K562 (cell line): ENCODE results near the gene KRTAP29-1. TPM values are rescaled to one million over a fixed set of nuclear protein-coding genes. Genes with fewer than 3 reads are reported as not detected.

ENCODE experiments used
- ATAC-seq: fragments of 200-7000 bp; cut with Tn5 transposase; 3 replicates; pipeline ENCODE4 v1.9.1; 2020; ENCODE audit warnings: moderate library complexity
- Bru-seq: library from RNA; stranded (reverse); fragments of 400-500 nt; gene quantifications from one replicate; lab custom pipeline; 2021; lab: Mats Ljungman, UMichigan
- BruChase-seq, 2 experiments: library from RNA; stranded (reverse); fragments of 400-500 nt; gene quantifications; one replicate each; lab custom pipeline; 2021; lab: Mats Ljungman, UMichigan
- BruUV-seq: library from RNA; stranded (reverse); fragments of 400-500 nt; replicated peaks from 2 replicates; lab custom pipeline; 2021; lab: Mats Ljungman, UMichigan
- CTCF ChIA-PET: fragments of 300-600 bp; formaldehyde crosslinking; extraction: SDS; loops from one replicate; lab custom pipeline; 2021; ENCODE audit warnings: low intra/inter-chr PET ratio; lab: Yijun Ruan, JAX
- POLR2A ChIA-PET: fragments of 300-600, 350-650 bp; sonication (Branson Sonifier 250); formaldehyde crosslinking; extraction: SDS; loops from one replicate; lab custom pipeline; 2021; ENCODE audit warnings: antibody characterized with exemption, inconsistent platforms; lab: Yijun Ruan, JAX
- DNase-seq, 4 experiments: peaks; one replicate each; pipeline versions ENCODE4 v3.0.0 to v3.0.0-alpha.2; 2011 to 2018; ENCODE audit warnings: low spot score in 3 of 4, mixed read lengths in 3 of 4; ENCODE audit errors: extremely low read depth in 1 of 4
- FAIRE-seq: peaks from 2 replicates; lab custom pipeline; 2011; peaks lifted over from hg19 to GRCh38; lab: Jason Lieb, UNC
- H2AFZ ChIP-seq: 2 replicates; pipeline ENCODE4 v1.6.0; 2011; ENCODE audit warnings: low read depth, low read length, control low read depth, inconsistent platforms
- H3K27ac ChIP-seq: fragments of 200-600 bp; 3 replicates; pipeline ENCODE4 v1.8.0; 2011; ENCODE audit warnings: low read depth, mild to moderate bottlenecking, control low read depth, inconsistent platforms, low read length, moderate library complexity, mixed read lengths; ENCODE audit errors: extremely low read depth
- H3K27me3 ChIP-seq, 2 experiments: fragments of 300-600 bp in 1 of 2; 2 replicates in 1 of 2; 3 replicates in 1 of 2; pipeline versions ENCODE4 v1.6.0 to v1.8.0; 2011; ENCODE audit warnings: inconsistent platforms in 2 of 2, low read length in 2 of 2, mild to moderate bottlenecking in 1 of 2, mixed read lengths in 1 of 2, moderate library complexity in 1 of 2; ENCODE audit not compliant: control insufficient read depth in 2 of 2, insufficient read depth in 2 of 2
- H3K36me3 ChIP-seq: fragments of 300-600 bp; 3 replicates; pipeline ENCODE4 v1.8.0; 2011; ENCODE audit warnings: mild to moderate bottlenecking, low read length, inconsistent platforms; ENCODE audit not compliant: control insufficient read depth, insufficient read depth
- H3K4me1 ChIP-seq, 2 experiments: fragments of 200-600 bp in 1 of 2; replicated peaks in 1 of 2; 2 replicates in 1 of 2; 3 replicates in 1 of 2; pipeline versions ENCODE4 v1.5.1 to v1.8.0; 2011; ENCODE audit warnings: inconsistent platforms in 2 of 2, low read length in 2 of 2, mild to moderate bottlenecking in 1 of 2, mixed read lengths in 1 of 2, moderate library complexity in 1 of 2; ENCODE audit not compliant: control insufficient read depth in 2 of 2, insufficient read depth in 2 of 2
- H3K4me2 ChIP-seq: 2 replicates; pipeline ENCODE4 v1.6.1; 2011; ENCODE audit warnings: low read length, control low read depth, inconsistent platforms, mixed read lengths; ENCODE audit not compliant: insufficient read depth
- H3K4me3 ChIP-seq: fragments of 200-600 bp; sonication (generic), shearing (Covaris generic); 2 replicates; pipeline ENCODE4 v1.5.1; 2016; ENCODE audit warnings: control low read depth, inconsistent platforms
- H3K79me2 ChIP-seq: fragments of 200-600 bp; 3 replicates; pipeline ENCODE4 v1.8.0; 2011; ENCODE audit warnings: low read length, inconsistent platforms; ENCODE audit not compliant: control insufficient read depth, insufficient read depth
- H3K9ac ChIP-seq, 2 experiments: 2 replicates each; pipeline versions ENCODE4 v1.6.0 to v1.6.1; 2011; ENCODE audit warnings: low read depth in 2 of 2, low read length in 2 of 2, control low read depth in 1 of 2, inconsistent platforms in 1 of 2, mild to moderate bottlenecking in 1 of 2, mixed read lengths in 1 of 2; ENCODE audit not compliant: insufficient read depth in 1 of 2
- H3K9me1 ChIP-seq: one replicate; pipeline ENCODE4 v1.6.0; 2011; ENCODE audit warnings: inconsistent platforms, mild to moderate bottlenecking, low read length, moderate library complexity; ENCODE audit not compliant: control insufficient read depth, insufficient read depth
- H3K9me3 ChIP-seq: replicated peaks from 2 replicates; pipeline ENCODE4 v1.5.1; 2011; ENCODE audit warnings: low read depth, low read length, inconsistent platforms; ENCODE audit not compliant: control insufficient read depth, insufficient read depth
- H4K20me1 ChIP-seq: replicated peaks from 2 replicates; pipeline ENCODE4 v1.6.1; 2011; ENCODE audit warnings: low read length, inconsistent platforms, mixed read lengths; ENCODE audit not compliant: control insufficient read depth, insufficient read depth
- CBX3 ChIP-seq, 2 experiments: IDR thresholded peaks; 1 replicate in 1 of 2; 2 replicates in 1 of 2; pipeline ENCODE4 v1.6.1; 2012; ENCODE audit warnings: inconsistent platforms in 2 of 2, low read length in 2 of 2, borderline replicate concordance in 1 of 2, control low read depth in 1 of 2
- FOXK1 ChIP-seq: sonication (generic); formaldehyde crosslinking; IDR thresholded peaks from 2 replicates; pipeline ENCODE4 v1.8.0; 2022; ENCODE audit warnings: missing genetic modification reagents, mild to moderate bottlenecking, borderline replicate concordance
- GATA2 ChIP-seq: sonication (generic); formaldehyde crosslinking; IDR thresholded peaks from 2 replicates; pipeline ENCODE4 v1.4.0; 2020; ENCODE audit warnings: mild to moderate bottlenecking, missing genetic modification reagents
- SREBF1 ChIP-seq: fragments of 150-350 bp; IDR thresholded peaks from 2 replicates; pipeline ENCODE4 v1.6.1; 2014; ENCODE audit warnings: antibody characterized with exemption, low read depth, low read length, borderline replicate concordance
- WGBS: fragments of 100-300 bp; shearing (Covaris generic); methylation state at CpG from one replicate; pipeline ENCODE4 v1.1.6; 2016; ENCODE audit warnings: low coverage, mixed read lengths; ENCODE audit not compliant: insufficient coverage; ENCODE audit errors: missing lambda C conversion rate; 5-methylcytosine and 5-hydroxymethylcytosine counted together
- in situ Hi-C: fragments of 300-500 bp; cut with MboI; formaldehyde crosslinking; loops from 4 replicates; pipeline ENCODE4 v1.15.0; 2018; ENCODE audit warnings: inconsistent platforms, mixed read lengths
- intact Hi-C: fragments of 100-400 bp; cut with micrococcal nuclease; formaldehyde crosslinking; loops from 2 replicates; pipeline ENCODE4 v1.14.2; 2022
- long read RNA-seq, 3 experiments: library from polyadenylated mRNA in 2 of 3; library from RNA in 1 of 3; unstranded in 2 of 3; stranded (forward) in 1 of 3; transcript quantifications; one replicate each; pipeline ENCODE4 v2.0.0, GENCODE V29; 2019 to 2022
- polyA minus RNA-seq, 3 experiments: library from RNA; depleted of rRNA, polyadenylated mRNA; stranded (reverse); fragments of >200 nt; gene quantifications; 2 replicates each; pipeline ENCODE4 v1.2.3, GENCODE V29; 2011
- polyA plus RNA-seq, 8 experiments: library from polyadenylated mRNA; depleted of rRNA in 4 of 8; stranded (reverse) in 5 of 8; unstranded in 3 of 8; fragments of >200 nt; fragmentation: Nextera tagmentation in 2 of 8; fragmentation: Illumina TruSeq in 1 of 8; extraction: Ambion mirVana in 2 of 8; extraction: Trizol in 1 of 8; gene quantifications; 2 replicates each; pipeline versions ENCODE4 v1.2.1 to v1.2.3, GENCODE V29; 2011 to 2014; ENCODE audit warnings: inconsistent platforms in 1 of 8, missing spikeins in 1 of 8
- total RNA-seq, 7 experiments: library from RNA; depleted of rRNA in 6 of 7; stranded (reverse); fragments of >200 nt in 6 of 7; fragmentation: Illumina TruSeq in 2 of 7; extraction: Trizol in 2 of 7; gene quantifications; 2 replicates each; pipeline versions ENCODE4 v1.2.1 to v1.2.3, GENCODE V29; 2011 to 2021; ENCODE audit warnings: low replicate concordance in 1 of 7
- TF ChIP-seq, protein P1 (sequence below): fragments of 450-650 bp; formaldehyde crosslinking; IDR thresholded peaks from 2 replicates; pipeline ENCODE4 v1.4.0; 2022; ENCODE audit warnings: mild to moderate bottlenecking, moderate library complexity
- TF ChIP-seq, protein P2 (sequence below): sonication (generic); formaldehyde crosslinking; IDR thresholded peaks from 2 replicates; pipeline ENCODE4 v1.8.1; 2023; ENCODE audit warnings: mild to moderate bottlenecking, missing genetic modification reagents

The KRTAP29-1 gene, protein sequence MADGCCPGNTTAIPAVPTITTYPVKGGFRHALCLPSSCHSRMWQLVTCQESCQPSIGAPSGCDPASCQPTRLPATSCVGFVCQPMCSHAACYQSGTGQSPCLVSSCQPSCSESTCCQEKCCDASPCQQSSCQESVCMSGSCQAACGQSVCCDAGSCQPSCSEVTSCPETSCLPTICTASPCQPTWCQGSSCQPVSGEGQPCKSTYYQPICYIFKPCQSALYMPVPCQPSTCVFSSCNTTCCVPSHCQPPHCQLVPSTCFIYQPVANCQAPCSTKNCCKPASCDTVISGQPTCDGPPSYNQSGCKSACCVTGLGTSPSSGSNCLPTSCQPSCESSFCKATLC
- total RNA-seq (2011; cell fraction: chromatin; rRNA removed; ENCODE audit: low replicate concordance): not detected in 2 replicates
- not detected in 2 replicates for total RNA-seq (2011; cell fraction: nucleolus; rRNA removed)
- total RNA-seq (2011; cell fraction: nucleoplasm; rRNA removed): not detected in 2 replicates
- total RNA-seq (2014; rRNA removed) (not detected in 2 replicates), total RNA-seq (2014; rRNA removed; fragmentation: Illumina TruSeq; extraction: Trizol) (not detected in 2 replicates), total RNA-seq (2015; rRNA removed; fragmentation: Illumina TruSeq; extraction: Trizol) (not detected in 2 replicates), total RNA-seq (2021) (not detected in 2 replicates), polyA plus RNA-seq (2011; rRNA removed) (not detected in 2 replicates), polyA plus RNA-seq (2014; fragmentation: Illumina TruSeq; extraction: Trizol) (not detected in 2 replicates), polyA plus RNA-seq (2014; fragmentation: Nextera tagmentation; extraction: Ambion mirVana) (not detected), polyA plus RNA-seq (2014; rRNA removed) (not detected in 2 replicates), polyA minus RNA-seq (2011; rRNA and poly(A)+ RNA removed) (not detected in 2 replicates), Bru-seq, nascent RNA (not detected), BruChase-seq, experiment 1, labeled RNA remaining after a 2-hour chase (not detected), BruChase-seq, experiment 2, labeled RNA remaining after a 6-hour chase (not detected)
- not detected in 2 replicates for polyA plus RNA-seq (2011; cell fraction: cytosol; rRNA removed)
- not detected in 2 replicates for polyA plus RNA-seq (2011; cell fraction: nucleus; rRNA removed)
- polyA plus RNA-seq (2012): not detected in 2 replicates
- not detected in 2 replicates for polyA minus RNA-seq (2011; cell fraction: cytosol; rRNA and poly(A)+ RNA removed)
- not detected in 2 replicates for polyA minus RNA-seq (2011; cell fraction: nucleus; rRNA and poly(A)+ RNA removed)
- long read RNA-seq, experiment 1: 0 reads
- long read RNA-seq, experiment 2: 0 reads
- long read RNA-seq, experiment 3: 0 reads

DNA sequence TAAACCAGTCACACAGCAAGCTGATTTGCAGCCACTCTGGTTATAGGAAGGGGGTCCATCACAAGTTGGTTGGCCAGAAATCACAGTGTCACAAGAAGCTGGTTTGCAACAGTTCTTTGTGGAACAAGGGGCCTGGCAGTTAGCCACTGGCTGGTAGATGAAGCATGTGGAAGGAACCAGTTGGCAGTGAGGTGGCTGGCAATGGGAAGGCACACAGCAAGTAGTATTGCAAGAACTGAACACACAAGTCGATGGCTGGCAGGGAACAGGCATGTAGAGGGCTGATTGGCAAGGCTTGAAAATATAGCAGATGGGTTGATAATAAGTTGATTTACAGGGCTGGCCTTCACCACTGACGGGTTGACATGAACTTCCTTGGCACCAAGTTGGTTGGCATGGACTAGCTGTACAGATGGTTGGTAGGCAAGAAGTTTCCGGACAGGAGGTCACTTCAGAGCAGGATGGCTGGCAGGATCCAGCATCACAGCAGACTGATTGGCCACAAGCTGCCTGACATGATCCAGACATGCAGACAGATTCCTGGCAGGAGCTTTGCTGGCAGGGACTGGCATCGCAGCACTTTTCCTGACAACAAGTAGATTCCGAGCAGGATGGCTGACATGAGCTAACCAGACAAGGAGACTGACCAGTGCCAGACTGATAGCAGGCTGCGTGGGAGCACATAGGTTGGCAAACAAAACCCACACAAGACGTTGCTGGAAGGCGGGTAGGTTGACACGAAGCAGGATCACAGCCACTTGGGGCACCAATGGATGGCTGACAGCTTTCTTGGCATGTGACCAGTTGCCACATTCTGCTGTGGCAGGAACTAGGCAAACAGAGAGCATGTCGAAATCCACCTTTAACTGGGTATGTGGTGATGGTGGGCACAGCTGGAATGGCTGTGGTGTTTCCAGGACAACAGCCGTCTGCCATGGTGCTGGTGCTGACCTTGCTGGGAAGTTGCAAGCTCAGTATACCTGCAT, at the start of gene KRTAP29-1:
Gene KRTAP29-1, minus strand, starts transcription at position 936 of the 986 bp plus-strand sequence. Its CDS starts 0 bp downstream, at position 936.
- Histone ChIP-seq H4K20me1 (no peaks in the 10 kb centered on the region), H3K27me3 (peaks cover 3 to 28% of the 10 kb centered on the region in 2 experiments; a peak in 3 of 5 replicates), H3K36me3 (no peaks in the 10 kb centered on the region), H3K79me2 (no peaks in the 10 kb centered on the region), H3K9me3 (no peaks in the 10 kb centered on the region), H3K4me3 (no peak within 1 kb of the TSS), H2AFZ (no peak within 1 kb of the TSS), H3K4me1 (no peaks in the 10 kb centered on the region), H3K9ac (no peak within 1 kb of the TSS), H3K27ac (no peak within 1 kb of the TSS), H3K4me2 (no peak within 1 kb of the TSS), H3K9me1 (no peaks in the 10 kb centered on the region)
- ATAC-seq (no peak), FAIRE-seq (no peak), DNase-seq (no peak)
- in situ Hi-C loops (no loop called here), intact Hi-C loops (no loop called here)
- WGBS: under 1% methylated on average over 11 of the region's 11 CpGs
- POLR2A ChIA-PET: interaction anchor here (0.6 kb wide), 1 partner anchor 637 kb away, joined by 3 read pairs; the partner anchor contains the start of gene KRT222
- CTCF ChIA-PET: no interaction called here
- BruUV-seq: no TSS peak
- TF ChIP-seq SREBF1: no peak
- no peak for TF ChIP-seq FOXK1
- TF ChIP-seq GATA2: no peak
- TF ChIP-seq, protein P1, sequence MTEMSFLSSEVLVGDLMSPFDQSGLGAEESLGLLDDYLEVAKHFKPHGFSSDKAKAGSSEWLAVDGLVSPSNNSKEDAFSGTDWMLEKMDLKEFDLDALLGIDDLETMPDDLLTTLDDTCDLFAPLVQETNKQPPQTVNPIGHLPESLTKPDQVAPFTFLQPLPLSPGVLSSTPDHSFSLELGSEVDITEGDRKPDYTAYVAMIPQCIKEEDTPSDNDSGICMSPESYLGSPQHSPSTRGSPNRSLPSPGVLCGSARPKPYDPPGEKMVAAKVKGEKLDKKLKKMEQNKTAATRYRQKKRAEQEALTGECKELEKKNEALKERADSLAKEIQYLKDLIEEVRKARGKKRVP (CRISPR knock-in tag): no peak
- TF ChIP-seq, protein P2, sequence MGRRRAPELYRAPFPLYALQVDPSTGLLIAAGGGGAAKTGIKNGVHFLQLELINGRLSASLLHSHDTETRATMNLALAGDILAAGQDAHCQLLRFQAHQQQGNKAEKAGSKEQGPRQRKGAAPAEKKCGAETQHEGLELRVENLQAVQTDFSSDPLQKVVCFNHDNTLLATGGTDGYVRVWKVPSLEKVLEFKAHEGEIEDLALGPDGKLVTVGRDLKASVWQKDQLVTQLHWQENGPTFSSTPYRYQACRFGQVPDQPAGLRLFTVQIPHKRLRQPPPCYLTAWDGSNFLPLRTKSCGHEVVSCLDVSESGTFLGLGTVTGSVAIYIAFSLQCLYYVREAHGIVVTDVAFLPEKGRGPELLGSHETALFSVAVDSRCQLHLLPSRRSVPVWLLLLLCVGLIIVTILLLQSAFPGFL: no peak
- TF ChIP-seq CBX3 (IDR thresholded peaks at IDR 0.05; ENCODE audit: borderline replicate concordance in 1 of 2, low read length in 2 of 2): no peak
